ENCODE results near the gene ZSWIM3.
"Not testable (repeated sequence)": the region's sequence is repeated elsewhere in the genome, so short reads cannot be mapped to it uniquely, and the experiment has no call there.

The ZSWIM3 gene

GRCh38 chr20:45857114-45857881 is at the start of gene ZSWIM3, which contains the start of gene ACOT8:
Gene ZSWIM3, plus strand, starts transcription at chr20:45857614. Its CDS starts 212 bp downstream, at chr20:45857826.
Gene ACOT8, minus strand, starts transcription at chr20:45857392. Its CDS starts 77 bp downstream, at chr20:45857315.
- DNase-seq = peak; percentile 99

- peak; percentile 71 for DNase-seq
Observed at GRCh38 chr20:45810191-45810970, 47.0 kb upstream of the ZSWIM3 start.

- peak; percentile 99 for DNase-seq
Observed at GRCh38 chr20:45812157-45813005, 45.0 kb upstream of the ZSWIM3 start, which contains the start of gene UBE2C. Gene UBE2C, plus strand, starts transcription at chr20:45812644. Its CDS starts 52 bp downstream, at chr20:45812696.

- no peak for DNase-seq
Observed at GRCh38 chr20:45813006-45813340, 44.4 kb upstream of the ZSWIM3 start.

- DNase-seq = no peak
Observed at GRCh38 chr20:45813489-45813888, 43.9 kb upstream of the ZSWIM3 start.

- no peak for DNase-seq
Observed at GRCh38 chr20:45814314-45814713, 43.1 kb upstream of the ZSWIM3 start.

- DNase-seq = no peak
Observed at GRCh38 chr20:45816951-45817350, 40.5 kb upstream of the ZSWIM3 start.

- DNase-seq = no peak
Observed at GRCh38 chr20:45817376-45818194, 39.8 kb upstream of the ZSWIM3 start.

- DNase-seq = peak; percentile 38
Observed at GRCh38 chr20:45818239-45818638, 39.2 kb upstream of the ZSWIM3 start.

GRCh38 chr20:45819466-45819865 is 37.9 kb upstream of the ZSWIM3 start:
- no peak for DNase-seq

GRCh38 chr20:45821947-45822346 is 35.5 kb upstream of the ZSWIM3 start:
- DNase-seq = no peak

GRCh38 chr20:45822857-45823256 is 34.6 kb upstream of the ZSWIM3 start:
- DNase-seq = no peak

- DNase-seq = peak; percentile 27
Observed at GRCh38 chr20:45823949-45824835, 33.2 kb upstream of the ZSWIM3 start.

GRCh38 chr20:45826381-45827019 is 30.9 kb upstream of the ZSWIM3 start:
- no peak for DNase-seq

- no peak for DNase-seq
Observed at GRCh38 chr20:45827030-45827652, 30.3 kb upstream of the ZSWIM3 start, which contains the start of gene TNNC2. Gene TNNC2, minus strand, starts transcription at chr20:45827312. Its CDS starts 64 bp downstream, at chr20:45827248.

GRCh38 chr20:45827712-45828111 is 29.7 kb upstream of the ZSWIM3 start:
- DNase-seq = no peak

GRCh38 chr20:45828589-45828988 is 28.8 kb upstream of the ZSWIM3 start:
- no peak for DNase-seq

GRCh38 chr20:45829673-45830106 is 27.7 kb upstream of the ZSWIM3 start:
- not testable (repeated sequence) for DNase-seq

- peak; percentile 26 for DNase-seq
Observed at GRCh38 chr20:45832619-45833018, 24.8 kb upstream of the ZSWIM3 start.
